IPS-18c (cell line): Measurements from ENCODE around the gene MYO18B.

Source experiments
- H3K4me3 ChIP-seq: 2 replicates; pipeline ENCODE4 v1.7.0; 2013; ENCODE audit warnings: low read depth, mild to moderate bottlenecking, low read length, moderate library complexity; ENCODE audit not compliant: insufficient read depth
- H3K9me3 ChIP-seq: one replicate; pipeline ENCODE4 v1.6.1; 2013; ENCODE audit warnings: mild to moderate bottlenecking, low read length, moderate library complexity; ENCODE audit not compliant: control insufficient read depth, insufficient read depth

Gene MYO18B

GRCh38 chr22:25709758-25710157, 32.2 kb upstream of the MYO18B start:
- H3K9me3 ChIP-seq: no peaks in the 10 kb centered on the region
- no peak overlapping the region for H3K4me3 ChIP-seq

- H3K9me3 ChIP-seq: no peaks in the 10 kb centered on the region
Observed at GRCh38 chr22:25710501-25710900, 31.5 kb upstream of the MYO18B start.

GRCh38 chr22:25711491-25711890, 30.5 kb upstream of the MYO18B start:
- H3K9me3 ChIP-seq: no peaks in the 10 kb centered on the region
- H3K4me3 ChIP-seq: no peak overlapping the region

More at GRCh38 chr22:25710501-25710900, 31.5 kb upstream of the MYO18B start:
- no peak overlapping the region for H3K4me3 ChIP-seq

- Histone ChIP-seq H3K9me3 (no peaks in the 10 kb centered on the region), H3K4me3 (no peak overlapping the region)
Observed at GRCh38 chr22:25712661-25713400, 29.2 kb upstream of the MYO18B start.

- Histone ChIP-seq H3K9me3 (no peaks in the 10 kb centered on the region), H3K4me3 (no peak overlapping the region)
Observed at GRCh38 chr22:25714070-25714469, 27.9 kb upstream of the MYO18B start.

- no peaks in the 10 kb centered on the region for H3K9me3 ChIP-seq
- no peak overlapping the region for H3K4me3 ChIP-seq
Observed at GRCh38 chr22:25714739-25715138, 27.2 kb upstream of the MYO18B start.

GRCh38 chr22:25716637-25717036, 25.4 kb upstream of the MYO18B start:
- H3K9me3 ChIP-seq: no peaks in the 10 kb centered on the region
- H3K4me3 ChIP-seq: no peak overlapping the region

- Histone ChIP-seq H3K9me3 (no peaks in the 10 kb centered on the region), H3K4me3 (no peak overlapping the region)
Observed at GRCh38 chr22:25718135-25718840, 23.7 kb upstream of the MYO18B start.

- H3K9me3 ChIP-seq: no peaks in the 10 kb centered on the region
- H3K4me3 ChIP-seq: no peak overlapping the region
Observed at GRCh38 chr22:25722223-25722622, 19.8 kb upstream of the MYO18B start.

GRCh38 chr22:25722626-25723025, 19.4 kb upstream of the MYO18B start:
- Histone ChIP-seq H3K9me3 (no peaks in the 10 kb centered on the region), H3K4me3 (no peak overlapping the region)

GRCh38 chr22:25726241-25726640, 15.7 kb upstream of the MYO18B start:
- Histone ChIP-seq H3K9me3 (no peaks in the 10 kb centered on the region), H3K4me3 (no peak overlapping the region)

GRCh38 chr22:25728071-25728470, 13.9 kb upstream of the MYO18B start:
- Histone ChIP-seq H3K4me3 (no peak overlapping the region), H3K9me3 (no peaks in the 10 kb centered on the region)

- Histone ChIP-seq H3K4me3 (no peak overlapping the region), H3K9me3 (no peaks in the 10 kb centered on the region)
Observed at GRCh38 chr22:25729016-25729995, 12.7 kb upstream of the MYO18B start.

GRCh38 chr22:25735650-25736049, 6.3 kb upstream of the MYO18B start:
- H3K9me3 ChIP-seq: no peaks in the 10 kb centered on the region

GRCh38 chr22:25736378-25737011, 5.5 kb upstream of the MYO18B start:
- H3K4me3 ChIP-seq: no peak overlapping the region
- no peaks in the 10 kb centered on the region for H3K9me3 ChIP-seq

More at GRCh38 chr22:25735650-25736049, 6.3 kb upstream of the MYO18B start:
- H3K4me3 ChIP-seq: no peak overlapping the region

- no peaks in the 10 kb centered on the region for H3K9me3 ChIP-seq
Observed at GRCh38 chr22:25739659-25740344, 2.2 kb upstream of the MYO18B start.

More at GRCh38 chr22:25739659-25740344, 2.2 kb upstream of the MYO18B start:
- H3K4me3 ChIP-seq: no peak overlapping the region
